Measurements from ENCODE around the gene LMOD2. TPM values are rescaled to one million over a fixed set of nuclear protein-coding genes. Genes with fewer than 3 reads are reported as not detected.

Gene LMOD2
- polyA plus RNA-seq, 3 donors: 0.09 TPM; not detected in 2

GRCh38 chr7:123669485-123669884 lies 13.8 kb downstream of the LMOD2 start:
- TF ChIP-seq CTCF (IDR thresholded peaks at IDR 0.05): no peak
- Histone ChIP-seq H3K4me1 (ENCODE audit: control insufficient read depth in 1 of 2, insufficient read depth in 2 of 2, low read length in 2 of 2) (no peaks in the 10 kb centered on the region), H3K4me3 (replicated peaks in 1 of 3; ENCODE audit: low read depth in 2 of 3, low read length in 3 of 3) (no peak overlapping the region), H3K27me3 (ENCODE audit: control insufficient read depth in 2 of 2, insufficient read depth in 2 of 2, low read length in 2 of 2) (peaks cover 0 to 3% of the 10 kb centered on the region in 2 donors), H4K20me1 (ENCODE audit: insufficient read depth, low read length) (no peaks in the 10 kb centered on the region), H3K27ac (ENCODE audit: low read depth in 1 of 2, low read length in 2 of 2) (no peak overlapping the region), H3K9me3 (replicated peaks in 1 of 2; ENCODE audit: control insufficient read depth in 1 of 2, insufficient read depth in 1 of 2, low read length in 2 of 2) (no peaks in the 10 kb centered on the region), H3K9ac (ENCODE audit: insufficient read depth, low read length, poor library complexity, severe bottlenecking) (no peak overlapping the region), H3K36me3 (replicated peaks in 1 of 2; ENCODE audit: control insufficient read depth in 1 of 2, insufficient read depth in 2 of 2, low read length in 2 of 2) (no peaks in the 10 kb centered on the region), H3K4me2 (replicated peaks; ENCODE audit: extremely low read depth, low read length, poor library complexity, severe bottlenecking) (no peak overlapping the region), H3K79me2 (ENCODE audit: insufficient read depth, low read length) (no peaks in the 10 kb centered on the region), H2AFZ (ENCODE audit: insufficient read depth, low read depth, low read length, poor library complexity, severe bottlenecking) (no peak overlapping the region)
- WGBS (ENCODE audit: insufficient coverage): 97% methylated on average over 6 of the region's 7 CpGs
- H3K27me3 Mint-ChIP-seq (ENCODE audit: low read depth in 3 of 3): peaks cover 0 to 5% (median 3%) of the 10 kb centered on the region in 3 donors
- no peaks in the 10 kb centered on the region for H3K4me1 Mint-ChIP-seq
- no peak overlapping the region for H3K27ac Mint-ChIP-seq
- intact Hi-C loops (cut with micrococcal nuclease): no loop called here
- no peaks in the 10 kb centered on the region for H3K36me3 Mint-ChIP-seq
- peaks cover 0 to 2% (median 0%) of the 10 kb centered on the region in 7 donors for H3K9me3 Mint-ChIP-seq
- no peak for DNase-seq
- no peak overlapping the region for H3K4me3 Mint-ChIP-seq

GRCh38 chr7:123673137-123673732 lies 17.6 kb downstream of the LMOD2 start:
- 97% methylated on average over 3 of the region's 5 CpGs for WGBS (ENCODE audit: insufficient coverage)
- Histone ChIP-seq H2AFZ (ENCODE audit: insufficient read depth, low read depth, low read length, poor library complexity, severe bottlenecking) (no peak overlapping the region), H3K4me1 (ENCODE audit: control insufficient read depth in 1 of 2, insufficient read depth in 2 of 2, low read length in 2 of 2) (no peaks in the 10 kb centered on the region), H3K9ac (ENCODE audit: insufficient read depth, low read length, poor library complexity, severe bottlenecking) (no peak overlapping the region), H3K4me3 (replicated peaks in 1 of 3; ENCODE audit: low read depth in 2 of 3, low read length in 3 of 3) (no peak overlapping the region), H3K79me2 (ENCODE audit: insufficient read depth, low read length) (no peaks in the 10 kb centered on the region), H4K20me1 (ENCODE audit: insufficient read depth, low read length) (no peaks in the 10 kb centered on the region), H3K36me3 (replicated peaks in 1 of 2; ENCODE audit: control insufficient read depth in 1 of 2, insufficient read depth in 2 of 2, low read length in 2 of 2) (no peaks in the 10 kb centered on the region), H3K27ac (ENCODE audit: low read depth in 1 of 2, low read length in 2 of 2) (no peak overlapping the region), H3K9me3 (replicated peaks in 1 of 2; ENCODE audit: control insufficient read depth in 1 of 2, insufficient read depth in 1 of 2, low read length in 2 of 2) (no peaks in the 10 kb centered on the region), H3K27me3 (ENCODE audit: control insufficient read depth in 2 of 2, insufficient read depth in 2 of 2, low read length in 2 of 2) (no peaks in the 10 kb centered on the region), H3K4me2 (replicated peaks; ENCODE audit: extremely low read depth, low read length, poor library complexity, severe bottlenecking) (no peak overlapping the region)
- H3K27ac Mint-ChIP-seq: peak overlapping the region in 1 of 7 donors; percentile 6
- peaks cover 1% of the 10 kb centered on the region for H3K4me1 Mint-ChIP-seq
- DNase-seq: no peak
- H3K4me3 Mint-ChIP-seq: no peak overlapping the region
- no peaks in the 10 kb centered on the region for H3K9me3 Mint-ChIP-seq
- no peaks in the 10 kb centered on the region for H3K36me3 Mint-ChIP-seq
- no peak for TF ChIP-seq CTCF (IDR thresholded peaks at IDR 0.05)
- intact Hi-C loops (cut with micrococcal nuclease): no loop called here
- H3K27me3 Mint-ChIP-seq (ENCODE audit: low read depth in 3 of 3): peaks cover 0 to 5% (median 3%) of the 10 kb centered on the region in 3 donors
